GM18520 (cell line): ENCODE results near the gene GLRA3.
"Not testable (repeated sequence)": the region's sequence is repeated elsewhere in the genome, so short reads cannot be mapped to it uniquely, and the experiment has no call there.

Experiments used
- ATAC-seq: cut with Tn5 transposase; IDR thresholded peaks from one replicate; pipeline ENCODE4 v1.9.1; 2021; ENCODE audit not compliant: unreplicated experiment

Gene GLRA3

DNA sequence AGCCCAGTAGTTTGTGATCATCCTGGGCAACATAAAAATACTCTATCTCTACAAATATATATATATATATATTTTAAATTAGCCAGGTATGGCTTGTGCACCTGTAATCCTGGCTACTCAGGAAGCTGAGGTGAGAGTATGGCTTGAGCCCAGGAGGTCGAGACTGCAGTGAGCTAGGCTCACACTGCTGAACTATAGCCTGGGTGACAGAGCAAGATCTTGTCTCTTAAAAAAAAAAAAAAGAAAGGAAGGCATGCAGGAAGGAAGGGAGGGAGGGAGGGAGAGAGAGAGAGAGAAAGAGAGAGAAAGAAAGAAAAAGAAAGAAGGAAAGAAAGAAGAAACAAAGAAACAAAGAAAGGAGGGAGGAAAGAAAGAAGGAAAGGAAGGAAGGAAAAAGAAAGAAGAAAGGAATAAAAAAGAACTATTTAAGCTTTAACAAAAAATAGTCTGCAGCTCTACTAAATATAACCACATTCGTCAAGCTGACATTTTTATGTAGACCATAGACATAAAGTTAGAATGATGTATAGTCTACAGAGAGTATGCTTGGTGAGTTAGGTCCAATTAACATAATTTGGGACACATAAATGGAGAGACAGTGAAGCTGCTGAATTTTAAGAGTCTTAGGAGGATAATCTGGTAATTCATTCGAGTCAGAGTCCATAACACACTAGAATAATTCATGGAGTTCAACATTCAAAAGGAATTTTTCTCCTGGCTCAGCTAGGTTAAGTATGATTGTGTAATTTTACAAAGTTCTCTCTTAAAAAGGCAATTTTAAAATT lies 111.9 kb downstream of the GLRA3 start:
- no peak for ATAC-seq

DNA sequence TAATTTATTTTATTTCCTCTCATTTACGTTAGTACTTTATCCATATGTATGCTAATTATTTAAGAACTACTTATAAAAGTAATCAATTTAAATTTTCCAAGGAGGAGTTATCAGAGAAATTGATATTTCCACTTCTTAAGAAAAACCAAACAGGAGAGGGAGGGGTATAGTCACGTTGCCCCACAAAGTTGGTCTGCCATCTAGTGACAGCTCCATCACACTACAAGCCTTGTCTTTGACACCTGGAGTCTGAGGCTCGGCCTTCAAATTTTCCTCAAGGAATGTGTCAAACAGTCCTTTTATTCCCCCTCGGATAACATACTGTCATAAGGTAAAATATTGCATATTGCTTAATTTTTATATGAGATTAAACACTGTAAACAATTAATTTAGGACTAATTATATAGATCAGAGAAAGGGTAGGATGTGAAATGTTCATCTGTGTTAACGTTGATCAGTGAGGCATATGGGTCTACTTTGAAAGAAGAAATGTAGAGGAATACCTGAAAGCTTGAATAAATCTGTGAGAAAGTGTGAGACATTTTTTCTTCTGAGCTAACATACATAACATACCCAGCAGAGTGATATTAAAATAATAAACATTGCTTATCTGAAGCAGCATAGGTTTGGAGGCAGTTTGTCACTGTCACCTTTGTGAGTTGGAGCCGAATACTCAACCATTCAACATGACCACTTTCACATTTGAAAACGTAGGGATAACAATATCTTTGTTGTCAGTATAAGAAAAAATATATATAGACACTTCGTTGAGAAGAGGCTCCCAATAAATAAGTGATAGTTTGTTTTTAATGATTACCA lies 114.4 kb downstream of the GLRA3 start:
- peak; percentile 90 for ATAC-seq

DNA sequence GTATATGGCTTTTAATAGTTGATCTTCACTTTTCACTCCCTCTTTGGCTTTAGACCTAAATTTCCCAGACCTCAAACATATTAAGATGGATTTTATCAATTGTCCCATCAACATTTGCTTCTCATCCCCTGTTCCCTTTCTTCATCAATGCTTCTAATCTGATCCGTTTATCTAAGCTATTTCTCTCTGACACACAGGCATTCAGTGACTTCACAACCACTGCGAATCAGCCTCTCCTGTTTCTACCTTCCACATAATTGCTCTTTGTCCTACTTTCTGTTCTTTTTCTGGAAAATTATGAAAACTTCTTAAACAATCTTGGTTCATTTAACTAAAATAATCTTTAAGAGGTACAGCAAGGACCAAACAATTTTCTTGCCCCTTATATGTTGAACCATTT lies 115.2 kb downstream of the GLRA3 start:
- no peak for ATAC-seq

DNA sequence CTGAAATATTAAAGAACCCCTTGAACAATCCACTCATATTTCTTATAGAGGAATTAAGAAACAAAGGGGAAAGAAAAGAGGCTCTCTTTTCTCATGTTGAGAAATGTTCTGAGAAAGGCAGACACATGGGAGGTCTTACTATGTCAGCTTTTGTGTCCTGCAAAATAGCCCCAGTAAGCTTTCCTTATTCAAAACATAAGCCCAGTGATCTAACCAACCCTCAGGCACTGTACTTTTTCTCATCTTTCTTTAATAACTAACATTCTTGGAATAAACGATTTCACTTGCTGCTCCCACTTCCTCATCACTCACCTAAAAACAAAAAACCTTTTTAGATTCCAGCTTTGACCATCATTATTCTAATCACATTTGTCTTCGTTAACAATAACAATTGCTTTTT lies 115.9 kb downstream of the GLRA3 start:
- no peak for ATAC-seq

DNA sequence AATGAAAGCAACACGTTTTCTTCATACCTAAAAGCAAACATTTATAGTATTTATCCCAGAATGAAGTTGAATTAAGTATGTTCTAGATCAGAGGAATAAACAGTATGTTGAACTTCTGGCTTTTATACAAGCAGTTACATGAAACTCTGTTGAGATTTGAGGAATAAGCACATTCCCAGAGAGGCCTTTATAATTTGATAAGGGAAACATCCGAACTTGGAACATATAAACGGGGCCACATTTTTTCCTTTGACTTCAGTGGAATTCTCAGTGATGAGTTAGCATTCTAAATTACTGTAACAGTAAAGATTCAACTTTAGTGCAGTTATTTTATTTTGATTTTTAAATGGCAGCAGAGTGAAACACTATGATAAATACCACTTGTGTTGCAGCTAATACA lies 119.5 kb downstream of the GLRA3 start:
- no peak for ATAC-seq

DNA sequence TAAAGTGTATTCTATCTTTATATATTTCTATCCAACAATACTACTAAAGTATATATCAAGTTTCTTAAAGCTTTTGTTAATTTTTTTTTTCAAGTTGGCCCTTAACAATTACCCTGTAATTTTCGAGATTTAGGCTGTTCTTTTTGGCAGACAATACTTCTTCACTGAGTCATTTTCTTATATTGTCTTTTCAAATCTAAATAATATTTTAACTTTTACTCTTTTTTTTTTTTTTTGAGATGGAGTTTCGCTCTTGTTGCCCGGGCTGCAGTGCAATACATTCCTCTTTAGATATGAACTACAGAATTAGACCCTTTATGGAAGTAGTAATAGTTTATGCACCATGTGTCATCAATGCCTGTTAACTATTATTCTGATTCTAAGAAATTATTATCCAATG lies 120.7 kb downstream of the GLRA3 start:
- ATAC-seq: no peak

DNA sequence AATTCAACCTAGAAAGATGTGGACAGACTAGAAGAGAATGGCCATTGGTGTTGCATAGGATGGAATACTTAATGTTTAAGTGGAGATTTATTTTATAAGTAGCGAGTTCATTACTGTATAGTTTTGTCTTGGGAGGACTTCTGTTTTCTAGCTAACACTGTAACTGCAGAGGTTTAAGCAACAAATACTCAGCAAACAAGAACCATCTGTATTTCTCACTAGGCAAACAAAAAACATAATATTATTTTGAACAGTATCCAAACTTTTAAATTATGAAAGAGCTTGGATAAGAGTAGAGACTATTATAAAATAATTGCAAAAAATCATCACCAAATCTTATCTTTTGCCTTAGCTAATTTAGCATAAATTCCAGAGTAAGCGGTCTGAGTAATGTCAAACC lies 121.1 kb downstream of the GLRA3 start:
- no peak for ATAC-seq

DNA sequence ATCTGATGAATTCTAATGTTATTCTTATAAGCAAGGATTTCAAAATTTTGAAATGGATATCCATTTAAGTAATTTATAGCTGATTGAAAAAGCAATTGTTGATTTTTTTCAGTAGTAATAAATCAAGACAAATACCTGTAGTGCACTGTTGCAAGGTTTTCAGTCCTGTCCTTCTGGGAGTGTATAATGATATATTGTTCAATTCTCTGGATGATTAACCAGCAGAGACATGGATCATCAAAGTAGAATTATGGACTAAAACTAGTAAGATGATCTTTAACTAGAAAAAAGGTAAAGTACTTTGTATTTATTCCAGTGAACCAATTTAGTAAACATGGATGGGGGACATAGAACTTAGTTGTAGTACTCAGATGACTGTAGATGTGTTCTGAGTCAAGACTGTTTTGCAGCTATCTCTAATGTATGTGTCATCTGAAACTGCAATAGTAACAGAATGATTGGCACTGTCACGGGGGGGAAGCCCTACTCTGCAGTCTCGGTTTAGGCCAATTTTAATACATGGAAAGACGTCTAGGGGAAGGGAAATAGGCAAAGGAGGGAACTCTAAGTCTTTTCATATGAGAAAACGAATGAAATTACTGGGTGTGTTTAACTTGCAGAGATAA lies 121.9 kb downstream of the GLRA3 start:
- peak; percentile 100 for ATAC-seq

DNA sequence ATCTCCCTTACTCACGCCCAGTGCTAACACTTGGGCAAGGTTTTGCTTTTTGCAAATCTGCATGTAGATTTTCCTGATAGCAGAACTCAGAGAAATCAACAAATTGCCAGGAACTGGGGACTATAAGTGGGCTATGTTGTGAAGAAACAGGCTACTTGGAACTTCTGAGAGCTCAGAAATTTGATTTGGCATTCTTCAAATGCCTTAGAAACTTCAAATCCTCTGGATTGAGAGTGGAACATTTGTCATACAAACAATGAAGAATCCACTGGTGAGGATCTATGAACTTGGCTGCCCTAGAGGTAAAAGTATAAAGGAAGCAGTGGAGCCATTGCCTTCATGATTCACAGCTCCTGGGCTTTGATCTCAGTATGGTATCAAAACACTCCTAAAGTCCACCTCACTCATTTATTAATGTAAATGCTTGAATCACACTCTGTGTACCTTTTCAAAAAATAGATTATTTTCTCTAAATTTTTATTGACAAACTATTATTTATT lies 126.0 kb downstream of the GLRA3 start:
- ATAC-seq: no peak

DNA sequence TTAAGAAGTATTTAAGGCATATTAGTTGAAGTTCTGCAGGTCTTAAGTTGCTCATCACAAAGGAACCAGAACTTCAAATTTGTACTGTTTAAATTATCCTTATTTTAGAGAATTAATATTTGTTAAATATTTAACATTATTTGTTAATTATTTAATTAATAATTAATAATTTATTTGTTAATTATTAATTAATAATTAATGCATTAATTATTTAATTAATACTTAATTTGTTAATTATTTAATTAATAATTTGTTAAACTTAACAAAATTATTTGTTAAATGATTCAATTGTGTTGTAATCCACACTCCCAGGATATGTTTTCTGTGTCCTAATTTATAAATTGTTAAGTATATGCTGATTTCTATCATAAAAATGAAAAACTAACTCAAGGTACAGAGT lies 129.4 kb downstream of the GLRA3 start:
- no peak for ATAC-seq

DNA sequence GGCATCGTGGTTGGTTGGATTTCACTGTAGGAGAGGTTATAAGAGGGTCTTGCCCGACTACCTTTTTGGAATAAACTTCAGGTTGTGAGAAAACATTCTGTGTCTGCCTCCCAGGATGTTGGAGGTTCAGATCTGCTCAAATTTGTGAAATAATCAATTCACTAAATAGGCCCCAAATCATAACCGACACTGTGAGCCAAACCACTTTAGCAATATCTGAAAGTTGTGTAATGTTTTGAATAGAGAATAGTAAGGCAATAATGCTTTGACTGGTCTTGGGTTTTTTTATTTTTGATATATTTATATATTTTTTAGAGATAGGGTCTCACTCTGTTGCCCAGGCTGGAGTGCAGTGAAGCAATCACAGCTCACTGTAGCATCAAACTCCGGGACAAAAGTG lies 131.2 kb downstream of the GLRA3 start:
- ATAC-seq: no peak

DNA sequence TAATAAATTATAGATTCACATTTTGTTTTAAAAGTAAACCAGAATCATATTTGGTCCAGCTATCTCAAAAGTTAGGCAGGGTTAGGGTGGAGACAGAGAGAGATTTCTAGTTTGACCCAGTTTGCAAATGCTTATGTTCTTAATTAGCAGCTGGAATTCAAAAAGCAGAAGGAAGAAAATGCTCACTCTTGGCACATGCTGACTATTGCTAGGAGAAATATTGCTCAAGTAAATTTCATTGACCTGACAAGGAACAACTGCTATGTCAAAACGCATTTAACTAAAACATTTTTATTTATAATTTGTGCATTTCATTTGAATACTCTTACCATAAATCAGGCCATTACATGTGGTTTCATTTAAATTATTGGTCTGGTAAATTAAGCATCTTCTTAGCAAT lies 131.8 kb downstream of the GLRA3 start:
- ATAC-seq: no peak

DNA sequence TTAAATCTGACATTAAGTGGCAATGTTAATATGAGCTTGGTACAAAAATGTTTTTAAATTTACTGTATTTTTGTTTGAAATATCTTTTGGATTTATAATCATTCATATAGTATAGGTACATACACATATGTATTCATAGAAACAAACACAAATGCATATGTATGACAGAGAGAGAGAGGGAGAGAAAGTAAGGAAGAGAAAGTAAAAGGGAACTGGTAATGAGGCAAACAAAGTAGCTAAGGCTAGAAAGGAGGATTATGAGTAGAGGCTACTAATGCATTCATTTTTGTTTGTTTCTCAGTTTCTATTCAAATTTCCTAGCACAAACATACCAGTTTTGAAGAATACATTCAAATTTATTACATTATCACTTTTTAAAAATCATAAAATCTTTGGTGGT lies 132.4 kb downstream of the GLRA3 start:
- no peak for ATAC-seq

DNA sequence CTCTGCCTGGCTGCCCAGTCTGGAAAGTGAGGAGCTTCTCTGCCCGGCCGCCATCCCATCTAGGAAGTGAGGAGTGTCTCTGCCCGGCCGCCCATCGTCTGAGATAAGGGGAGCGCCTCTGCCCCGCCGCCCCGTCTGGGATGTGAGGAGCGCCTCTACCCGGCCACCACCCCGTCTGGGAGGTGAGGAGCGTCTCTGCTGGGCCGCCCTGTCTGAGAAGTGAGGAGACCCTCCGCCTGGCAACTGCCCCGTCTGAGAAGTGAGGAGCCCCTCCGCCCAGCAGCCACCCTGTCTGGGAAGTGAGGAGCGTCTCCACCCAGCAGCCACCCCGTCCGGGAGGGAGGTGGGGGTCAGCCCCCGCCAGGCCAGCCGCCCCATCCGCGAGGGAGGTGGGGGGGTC lies 137.2 kb downstream of the GLRA3 start:
- not testable (repeated sequence) for ATAC-seq

DNA sequence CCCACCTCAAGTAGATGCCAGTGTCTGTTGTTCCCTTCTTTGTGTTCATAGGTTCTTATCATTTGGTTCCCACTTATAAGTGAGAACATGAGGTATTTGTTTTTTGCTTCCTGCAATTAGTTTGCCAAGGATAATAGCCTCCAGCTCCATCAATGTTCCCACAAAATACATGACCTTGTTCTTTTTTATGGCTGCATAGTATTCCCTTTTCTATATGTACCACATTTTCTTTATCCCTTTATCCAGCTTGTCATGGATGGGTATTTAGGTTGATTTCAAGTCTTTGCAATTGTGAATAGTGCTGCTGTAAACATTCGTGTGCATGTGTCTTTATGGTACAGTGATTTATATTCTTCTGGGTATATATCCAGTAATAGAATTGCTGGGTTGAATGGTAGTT lies 138.4 kb downstream of the GLRA3 start:
- ATAC-seq: no peak

DNA sequence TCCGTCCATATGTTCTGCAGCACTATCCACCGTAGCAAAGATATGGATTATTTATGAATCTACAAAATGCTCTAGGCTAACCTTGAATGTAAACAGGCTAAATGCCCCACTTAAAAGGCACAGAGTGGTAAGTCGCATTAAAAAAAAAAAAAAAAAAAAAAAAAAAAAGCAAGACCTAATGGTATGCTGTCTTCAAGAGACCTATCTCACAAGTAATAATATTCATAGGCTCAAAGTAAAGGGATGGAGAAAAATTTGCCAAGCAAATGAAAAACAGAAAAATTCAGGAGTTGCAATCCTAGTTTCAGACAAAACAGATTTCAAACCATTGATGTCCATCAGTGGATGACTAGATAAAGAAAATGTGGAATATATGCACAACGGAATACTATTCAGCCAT lies 139.4 kb downstream of the GLRA3 start:
- no peak for ATAC-seq

DNA sequence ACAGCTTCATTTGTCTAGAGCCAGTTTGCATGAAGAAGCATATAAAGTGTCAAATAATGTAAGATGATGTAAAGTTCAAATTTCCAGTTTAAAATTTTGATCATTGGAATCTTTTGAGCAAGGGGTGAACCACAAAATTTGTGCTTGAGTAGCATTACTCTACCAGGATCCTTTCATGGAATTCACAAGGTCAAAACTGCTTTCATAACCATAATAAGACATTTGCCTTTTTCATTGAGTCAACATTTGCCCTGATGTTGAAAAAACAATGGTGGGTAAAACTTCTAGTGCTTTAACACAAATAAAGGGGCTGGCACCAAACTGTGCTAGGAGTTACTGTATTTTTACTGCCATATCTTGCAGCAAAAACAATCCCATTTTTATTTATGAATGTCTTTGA lies 142.2 kb downstream of the GLRA3 start:
- ATAC-seq: no peak

DNA sequence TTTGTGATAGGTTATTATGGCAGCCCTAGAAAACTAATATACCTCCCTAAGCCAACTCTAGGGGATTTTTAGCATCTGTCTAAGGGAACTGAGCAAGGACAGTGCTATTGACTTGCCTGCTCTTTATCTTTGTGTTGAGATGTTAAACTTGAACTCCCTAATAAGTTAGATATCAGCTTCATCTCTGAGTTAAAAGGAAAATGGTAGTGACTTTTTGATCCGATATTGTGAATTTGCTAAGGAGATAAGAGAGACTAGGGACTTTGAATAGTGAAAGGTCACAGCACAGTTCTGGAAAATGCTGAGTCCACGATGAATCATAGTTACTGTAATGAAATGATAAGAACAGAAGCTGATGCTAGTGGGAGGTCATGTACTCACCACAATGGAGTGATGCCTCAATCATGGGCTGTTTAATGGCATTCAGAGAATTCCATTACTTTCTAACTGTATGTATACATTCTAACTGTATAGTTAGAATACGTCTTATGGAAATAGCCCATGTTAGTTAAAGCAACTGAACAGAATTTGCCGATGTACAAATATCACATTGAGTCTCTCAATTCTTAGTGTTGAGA lies 147.2 kb downstream of the GLRA3 start:
- ATAC-seq: no peak

DNA sequence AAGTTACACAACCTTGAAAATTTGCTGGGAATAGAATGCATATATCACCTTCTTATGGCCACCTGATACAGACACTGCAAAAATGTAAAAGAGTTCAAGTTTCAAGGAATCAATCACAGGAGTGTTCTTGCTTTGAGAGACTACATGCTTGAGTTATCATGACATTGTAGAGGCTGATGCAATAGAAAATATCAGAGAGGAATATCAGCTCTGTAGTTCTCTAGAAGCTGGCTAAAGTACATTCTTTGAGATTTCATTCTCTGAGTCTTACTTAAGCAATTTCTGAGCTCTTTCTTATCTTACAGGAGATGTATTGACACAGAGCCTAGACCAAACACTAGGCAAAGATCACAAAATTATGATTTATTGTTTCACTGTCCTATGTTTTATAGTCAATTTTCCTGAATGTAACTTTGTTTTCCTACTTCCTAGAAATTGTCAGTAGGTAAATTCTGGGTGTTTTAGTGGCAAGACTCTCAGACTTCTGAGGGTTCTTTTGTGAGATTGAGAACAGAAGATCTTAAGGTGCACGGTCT lies 154.7 kb downstream of the GLRA3 start:
- no peak for ATAC-seq

DNA sequence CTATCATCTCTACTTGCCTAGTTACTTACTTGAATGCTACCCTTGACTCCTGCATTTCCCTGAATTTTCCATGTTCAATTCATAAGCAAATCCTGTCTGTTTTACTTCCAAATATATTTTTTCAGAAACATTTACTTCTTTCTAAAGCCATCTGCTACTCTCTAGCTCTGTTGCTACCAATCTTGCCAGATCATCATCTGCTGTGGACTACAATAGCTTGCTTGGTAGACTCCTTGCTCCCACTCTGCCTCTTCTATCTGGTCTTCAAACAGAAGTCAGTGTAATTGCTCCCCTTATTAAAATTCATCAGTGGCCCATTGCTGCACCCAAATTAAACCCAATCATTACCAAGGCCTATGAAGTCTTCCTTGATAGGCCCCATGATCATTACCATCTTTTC lies 155.2 kb downstream of the GLRA3 start:
- no peak for ATAC-seq

DNA sequence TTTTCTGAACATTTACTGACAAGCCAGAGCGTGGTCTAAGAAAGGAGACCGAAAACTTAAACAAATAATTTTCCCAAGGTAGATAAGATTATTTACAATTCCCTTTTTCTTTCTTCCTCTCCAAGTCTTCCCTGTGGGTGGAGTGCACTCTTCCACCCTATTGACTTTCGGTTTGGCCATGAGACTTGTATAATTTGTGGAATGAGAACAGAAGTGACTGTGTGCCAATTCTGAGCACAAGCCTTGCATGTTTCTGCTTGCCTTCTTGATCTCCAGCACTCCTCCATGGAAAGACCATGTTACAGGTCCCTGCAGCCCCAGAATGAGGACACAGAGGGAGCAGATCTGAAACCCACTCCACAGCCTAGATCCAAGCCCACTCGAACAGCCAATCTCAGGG lies 156.8 kb downstream of the GLRA3 start:
- ATAC-seq: no peak
